WTC11 (cell line): Measurements from ENCODE around the gene CIC.

Experiments
- ATF2 ChIP-seq: sonication (generic); formaldehyde crosslinking; IDR thresholded peaks from 2 replicates; pipeline ENCODE4 v1.8.1; 2022; ENCODE audit warnings: low read depth, missing genetic modification reagents, borderline replicate concordance
- CTCF ChIP-seq: fragments of 200-600 bp; IDR thresholded peaks from 2 replicates; pipeline ENCODE4 v1.8.0; 2022; ENCODE audit warnings: antibody characterized with exemption
- FOXJ3 ChIP-seq: sonication (generic); formaldehyde crosslinking; IDR thresholded peaks from 2 replicates; pipeline ENCODE4 v1.9.0; 2021; ENCODE audit warnings: missing genetic modification reagents, mild to moderate bottlenecking, borderline replicate concordance
- GABPB1 ChIP-seq: sonication (generic); formaldehyde crosslinking; IDR thresholded peaks from 2 replicates; pipeline ENCODE4 v1.8.1; 2023; ENCODE audit warnings: mild to moderate bottlenecking, missing genetic modification reagents
- IRF1 ChIP-seq: sonication (generic); formaldehyde crosslinking; IDR thresholded peaks from 2 replicates; pipeline ENCODE4 v1.8.0; 2023; ENCODE audit warnings: missing genetic modification reagents
- MAX ChIP-seq: sonication (generic); formaldehyde crosslinking; IDR thresholded peaks from 2 replicates; pipeline ENCODE4 v1.8.0; 2022; ENCODE audit warnings: mild to moderate bottlenecking, missing genetic modification reagents
- PRDM15 ChIP-seq: sonication (generic); formaldehyde crosslinking; IDR thresholded peaks from 2 replicates; pipeline ENCODE4 v1.8.0; 2022; ENCODE audit warnings: missing genetic modification reagents
- TP53 ChIP-seq: sonication (generic); formaldehyde crosslinking; IDR thresholded peaks from 2 replicates; pipeline ENCODE4 v1.8.1; 2023; ENCODE audit warnings: mild to moderate bottlenecking, missing genetic modification reagents
- USF1 ChIP-seq: sonication (generic); formaldehyde crosslinking; IDR thresholded peaks from 2 replicates; pipeline ENCODE4 v1.8.0; 2022; ENCODE audit warnings: mild to moderate bottlenecking, missing genetic modification reagents
- ZMAT4 ChIP-seq: fragments of 250-450 bp; sonication (Bioruptor Pico); IDR thresholded peaks from 2 replicates; pipeline ENCODE4 v1.9.0; 2021; ENCODE audit warnings: mild to moderate bottlenecking
- ZNF219 ChIP-seq: sonication (generic); formaldehyde crosslinking; IDR thresholded peaks from 2 replicates; pipeline ENCODE4 v1.8.0; 2023; ENCODE audit warnings: missing genetic modification reagents, mild to moderate bottlenecking, borderline replicate concordance
- ZNF423 ChIP-seq: fragments of 250-450 bp; sonication (Bioruptor Pico); IDR thresholded peaks from 2 replicates; pipeline ENCODE4 v2.1.2; 2022; ENCODE audit warnings: mild to moderate bottlenecking, moderate library complexity

GRCh38 chr19:42246922-42247639, 22.0 kb upstream of the CIC start:
- TF ChIP-seq ATF2: no peak
- TF ChIP-seq CTCF: no peak
- no peak for TF ChIP-seq FOXJ3 (CRISPR knock-in tag)
- no peak for TF ChIP-seq ZMAT4 (CRISPR knock-in tag)
- no peak for TF ChIP-seq MAX (CRISPR knock-in tag)
- no peak for TF ChIP-seq IRF1 (CRISPR knock-in tag)
- no peak for TF ChIP-seq PRDM15 (CRISPR knock-in tag)
- no peak for TF ChIP-seq ZNF219 (CRISPR knock-in tag)
- TF ChIP-seq GABPB1: no peak
- TF ChIP-seq ZNF423: no peak
- TF ChIP-seq TP53 (CRISPR knock-in tag): no peak
- TF ChIP-seq USF1 (CRISPR knock-in tag): no peak
